K562 (cell line): ENCODE data around the gene NMT1. TPM values are rescaled to one million over a fixed set of nuclear protein-coding genes. Genes with fewer than 3 reads are reported as not detected.

Experiments
- ARID1B ChIP-seq: fragments of 450-650 bp; IDR thresholded peaks from 2 replicates; pipeline ENCODE4 v1.6.1; 2016; ENCODE audit warnings: antibody characterized with exemption, mild to moderate bottlenecking, inconsistent platforms
- CBFA2T2 ChIP-seq: fragments of 450-650 bp; conservative IDR thresholded peaks from 2 replicates; pipeline ENCODE4 v1.6.1; 2017; ENCODE audit warnings: mild to moderate bottlenecking
- E2F8 ChIP-seq: fragments of 450-650 bp; IDR thresholded peaks from 2 replicates; pipeline ENCODE4 v1.7.1; 2018; ENCODE audit warnings: mild to moderate bottlenecking, low read depth; ENCODE audit not compliant: partially characterized antibody
- MGA ChIP-seq: fragments of 450-650 bp; IDR thresholded peaks from 2 replicates; pipeline ENCODE4 v1.6.1; 2016; ENCODE audit warnings: mild to moderate bottlenecking, moderate library complexity
- MTA2 ChIP-seq: fragments of 450-650 bp; IDR thresholded peaks from 2 replicates; pipeline ENCODE4 v1.6.1; 2016; ENCODE audit warnings: low read depth
- MTA3 ChIP-seq: fragments of 450-650 bp; formaldehyde crosslinking; IDR thresholded peaks from 2 replicates; pipeline ENCODE4 v1.6.1; 2017; ENCODE audit warnings: mild to moderate bottlenecking, borderline replicate concordance
- NR1H2 ChIP-seq: sonication (generic); formaldehyde crosslinking; IDR thresholded peaks from 2 replicates; pipeline ENCODE4 v1.4.0; 2020; ENCODE audit warnings: mild to moderate bottlenecking, missing genetic modification reagents
- SMC3 ChIP-seq: conservative IDR thresholded peaks from 2 replicates; pipeline ENCODE4 v1.6.1; 2011; ENCODE audit warnings: low read depth, low read length, improper control_type of control experiment; ENCODE audit not compliant: insufficient read depth
- STAT5A ChIP-seq: IDR thresholded peaks from 2 replicates; pipeline ENCODE4 v1.6.1; 2012; ENCODE audit warnings: low read length, inconsistent platforms, borderline replicate concordance
- TARDBP ChIP-seq: fragments of 450-650 bp; IDR thresholded peaks from 2 replicates; pipeline ENCODE4 v1.6.1; 2016
- ZNF41 ChIP-seq: fragments of 250-450 bp; sonication (Bioruptor Pico); conservative IDR thresholded peaks from 2 replicates; pipeline ENCODE4 v1.4.0; 2020; ENCODE audit warnings: mild to moderate bottlenecking
- ZNF740 ChIP-seq, 3 experiments: fragments of 200-800 bp in 1 of 3; sonication (Bioruptor generic) in 1 of 3; sonication (generic) in 1 of 3; formaldehyde crosslinking in 1 of 3; IDR thresholded peaks; 2 replicates each; pipeline versions ENCODE4 v1.6.1 to v1.8.0; 2016 to 2022; ENCODE audit warnings: mild to moderate bottlenecking in 2 of 3, missing compliant biosample characterization in 2 of 3, missing genetic modification characterization in 2 of 3, missing genetic modification reagents in 1 of 3
- polyA plus RNA-seq, 8 experiments: library from polyadenylated mRNA; depleted of rRNA in 4 of 8; stranded (reverse) in 5 of 8; unstranded in 3 of 8; fragments of >200 nt; fragmentation: Nextera tagmentation in 2 of 8; fragmentation: Illumina TruSeq in 1 of 8; extraction: Ambion mirVana in 2 of 8; extraction: Trizol in 1 of 8; gene quantifications; 2 replicates each; pipeline versions ENCODE4 v1.2.1 to v1.2.3, GENCODE V29; 2011 to 2014; ENCODE audit warnings: inconsistent platforms in 1 of 8, missing spikeins in 1 of 8
- total RNA-seq, 7 experiments: library from RNA; depleted of rRNA in 6 of 7; stranded (reverse); fragments of >200 nt in 6 of 7; fragmentation: Illumina TruSeq in 2 of 7; extraction: Trizol in 2 of 7; gene quantifications; 2 replicates each; pipeline versions ENCODE4 v1.2.1 to v1.2.3, GENCODE V29; 2011 to 2021; ENCODE audit warnings: low replicate concordance in 1 of 7

The NMT1 gene
- total and polyA plus RNA-seq, 9 of the 15 experiments (the other 6 are each of a cell fraction or from before 2014, with no cell fraction given): 86.7 to 569 (median 213) TPM

- TF ChIP-seq MTA2 (peak; percentile 57), TARDBP (peak; percentile 92), SMC3 (peak; percentile 99), CBFA2T2 (peak; percentile 91), NR1H2 (CRISPR knock-in tag) (no peak), ZNF41 (CRISPR knock-in tag) (no peak), MGA (peak; percentile 70), ARID1B (peak; percentile 86), MTA3 (peak; percentile 89; the same call in 1 of the 2 replicates), E2F8 (peak; percentile 53), STAT5A (peak; percentile 57; the same call in 1 of the 2 replicates), ZNF740 (CRISPR knock-in tag; IDR thresholded peaks at IDR 0.05) (peak; percentile 95), ZNF740 (tag; IDR thresholded peaks at IDR 0.05) (peak in 1 of 2 experiments; percentile 45; a peak in 1 of 4 replicates)
These were observed 74.3 kb downstream of the NMT1 start, which contains the start of gene ACBD4 (continued) for GRCh38 chr17:45135192-45135977.
